ENCODE results near the gene POGZ.
"Not testable (repeated sequence)": the region's sequence is repeated elsewhere in the genome, so short reads cannot be mapped to it uniquely, and the experiment has no call there.

POGZ gene

GRCh38 chr1:151477066-151477465 is 17.8 kb upstream of the POGZ start:
- in situ Hi-C loops (cut with HindIII; ENCODE audit: low sequenced_read_pairs) = no loop called here

GRCh38 chr1:151476083-151476482 is 16.8 kb upstream of the POGZ start:
- in situ Hi-C loops (cut with HindIII; ENCODE audit: low sequenced_read_pairs) = no loop called here

GRCh38 chr1:151475175-151475574 is 15.9 kb upstream of the POGZ start:
- in situ Hi-C loops (cut with HindIII; ENCODE audit: low sequenced_read_pairs) = no loop called here

- in situ Hi-C loops (cut with HindIII; ENCODE audit: low sequenced_read_pairs) = no loop called here
Observed at GRCh38 chr1:151474745-151475144, 15.5 kb upstream of the POGZ start.

GRCh38 chr1:151472856-151473731 is 13.8 kb upstream of the POGZ start:
- in situ Hi-C loops (cut with HindIII; ENCODE audit: low sequenced_read_pairs) = no loop called here

- in situ Hi-C loops (cut with HindIII; ENCODE audit: low sequenced_read_pairs) = no loop called here
Observed at GRCh38 chr1:151465026-151465425, 5.7 kb upstream of the POGZ start.

- in situ Hi-C loops (cut with HindIII; ENCODE audit: low sequenced_read_pairs) = no loop called here
Observed at GRCh38 chr1:151461694-151462093, 2.4 kb upstream of the POGZ start.

- in situ Hi-C loops (cut with HindIII; ENCODE audit: low sequenced_read_pairs) = no loop called here
Observed at GRCh38 chr1:151458802-151459330, 428 bp downstream of the POGZ start.

GRCh38 chr1:151457911-151458801 is 1.1 kb downstream of the POGZ start:
- in situ Hi-C loops (cut with HindIII; ENCODE audit: low sequenced_read_pairs) = no loop called here

GRCh38 chr1:151455966-151456365 is 3.3 kb downstream of the POGZ start:
- in situ Hi-C loops (cut with HindIII; ENCODE audit: low sequenced_read_pairs) = no loop called here

- in situ Hi-C loops (cut with HindIII; ENCODE audit: low sequenced_read_pairs) = no loop called here
Observed at GRCh38 chr1:151455231-151455630, 4.1 kb downstream of the POGZ start.

GRCh38 chr1:151447696-151448095 is 11.6 kb downstream of the POGZ start:
- in situ Hi-C loops (cut with HindIII; ENCODE audit: low sequenced_read_pairs) = no loop called here

- in situ Hi-C loops (cut with HindIII; ENCODE audit: low sequenced_read_pairs) = no loop called here
Observed at GRCh38 chr1:151444783-151445177, 14.5 kb downstream of the POGZ start.

GRCh38 chr1:151443846-151444782 is 15.2 kb downstream of the POGZ start:
- in situ Hi-C loops (cut with HindIII; ENCODE audit: low sequenced_read_pairs) = no loop called here

- in situ Hi-C loops (cut with HindIII; ENCODE audit: low sequenced_read_pairs) = not testable (repeated sequence)
Observed at GRCh38 chr1:151437396-151437795, 21.9 kb downstream of the POGZ start.

GRCh38 chr1:151436985-151437384 is 22.3 kb downstream of the POGZ start:
- in situ Hi-C loops (cut with HindIII; ENCODE audit: low sequenced_read_pairs) = no loop called here

- in situ Hi-C loops (cut with HindIII; ENCODE audit: low sequenced_read_pairs) = no loop called here
Observed at GRCh38 chr1:151435174-151435573, 24.1 kb downstream of the POGZ start.

GRCh38 chr1:151433827-151434226 is 25.5 kb downstream of the POGZ start:
- in situ Hi-C loops (cut with HindIII; ENCODE audit: low sequenced_read_pairs) = not testable (repeated sequence)

- in situ Hi-C loops (cut with HindIII; ENCODE audit: low sequenced_read_pairs) = loop anchor here (10.0 kb wide), 1 partner anchor 297 kb away; the partner anchor contains the start of gene RIIAD1
Observed at GRCh38 chr1:151428068-151428467, 31.2 kb downstream of the POGZ start.

GRCh38 chr1:151425103-151425502 is 34.2 kb downstream of the POGZ start:
- in situ Hi-C loops (cut with HindIII; ENCODE audit: low sequenced_read_pairs) = loop anchor here (10.0 kb wide), 1 partner anchor 300 kb away; the partner anchor contains the start of gene RIIAD1

Data from DLD1 (cell line).